Omental fat pad (tissue), 4 donors: Measurements from ENCODE around the gene KASH5. TPM values are rescaled to one million over a fixed set of nuclear protein-coding genes. Genes with fewer than 3 reads are reported as not detected.

Experiments used
- ATAC-seq: fragments of 150-250 bp; one replicate; pipeline ENCODE4 v1.9.1; 2016; ENCODE audit warnings: mild to moderate bottlenecking, moderate library complexity; ENCODE audit not compliant: low FRiP score
- DNase-seq: peaks from one replicate; pipeline ENCODE4 v3.0.0-alpha.2; 2019; ENCODE audit warnings: low spot score
- total RNA-seq, 4 donors: library from RNA; depleted of rRNA; stranded (reverse); fragments of >200 nt; gene quantifications; one replicate each; pipeline ENCODE4 v1.1.0, GENCODE V29; 2016
- TF ChIP-seq, protein P1 (sequence below), 3 donors: fragments of 450-650 bp; IDR thresholded peaks; one replicate each; pipeline ENCODE4 v1.5.1; 2016 to 2017; ENCODE audit warnings: antibody characterized with exemption in 3 of 3, mild to moderate bottlenecking in 3 of 3, moderate library complexity in 2 of 3

KASH5 gene
- total RNA-seq, 4 donors from 2014 or later = 0.56 TPM; not detected in 3

GRCh38 chr19:49342291-49342721 is 45.7 kb upstream of the KASH5 start:
- DNase-seq (no peak), ATAC-seq (no peak)
- TF ChIP-seq, protein P1, sequence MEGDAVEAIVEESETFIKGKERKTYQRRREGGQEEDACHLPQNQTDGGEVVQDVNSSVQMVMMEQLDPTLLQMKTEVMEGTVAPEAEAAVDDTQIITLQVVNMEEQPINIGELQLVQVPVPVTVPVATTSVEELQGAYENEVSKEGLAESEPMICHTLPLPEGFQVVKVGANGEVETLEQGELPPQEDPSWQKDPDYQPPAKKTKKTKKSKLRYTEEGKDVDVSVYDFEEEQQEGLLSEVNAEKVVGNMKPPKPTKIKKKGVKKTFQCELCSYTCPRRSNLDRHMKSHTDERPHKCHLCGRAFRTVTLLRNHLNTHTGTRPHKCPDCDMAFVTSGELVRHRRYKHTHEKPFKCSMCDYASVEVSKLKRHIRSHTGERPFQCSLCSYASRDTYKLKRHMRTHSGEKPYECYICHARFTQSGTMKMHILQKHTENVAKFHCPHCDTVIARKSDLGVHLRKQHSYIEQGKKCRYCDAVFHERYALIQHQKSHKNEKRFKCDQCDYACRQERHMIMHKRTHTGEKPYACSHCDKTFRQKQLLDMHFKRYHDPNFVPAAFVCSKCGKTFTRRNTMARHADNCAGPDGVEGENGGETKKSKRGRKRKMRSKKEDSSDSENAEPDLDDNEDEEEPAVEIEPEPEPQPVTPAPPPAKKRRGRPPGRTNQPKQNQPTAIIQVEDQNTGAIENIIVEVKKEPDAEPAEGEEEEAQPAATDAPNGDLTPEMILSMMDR (IDR thresholded peaks at IDR 0.05) = no peak

- DNase-seq = no peak
- no peak for ATAC-seq
- TF ChIP-seq, protein P1 (IDR thresholded peaks at IDR 0.05) = no peak
Observed at GRCh38 chr19:49343123-49343522, 44.9 kb upstream of the KASH5 start.

DNA sequence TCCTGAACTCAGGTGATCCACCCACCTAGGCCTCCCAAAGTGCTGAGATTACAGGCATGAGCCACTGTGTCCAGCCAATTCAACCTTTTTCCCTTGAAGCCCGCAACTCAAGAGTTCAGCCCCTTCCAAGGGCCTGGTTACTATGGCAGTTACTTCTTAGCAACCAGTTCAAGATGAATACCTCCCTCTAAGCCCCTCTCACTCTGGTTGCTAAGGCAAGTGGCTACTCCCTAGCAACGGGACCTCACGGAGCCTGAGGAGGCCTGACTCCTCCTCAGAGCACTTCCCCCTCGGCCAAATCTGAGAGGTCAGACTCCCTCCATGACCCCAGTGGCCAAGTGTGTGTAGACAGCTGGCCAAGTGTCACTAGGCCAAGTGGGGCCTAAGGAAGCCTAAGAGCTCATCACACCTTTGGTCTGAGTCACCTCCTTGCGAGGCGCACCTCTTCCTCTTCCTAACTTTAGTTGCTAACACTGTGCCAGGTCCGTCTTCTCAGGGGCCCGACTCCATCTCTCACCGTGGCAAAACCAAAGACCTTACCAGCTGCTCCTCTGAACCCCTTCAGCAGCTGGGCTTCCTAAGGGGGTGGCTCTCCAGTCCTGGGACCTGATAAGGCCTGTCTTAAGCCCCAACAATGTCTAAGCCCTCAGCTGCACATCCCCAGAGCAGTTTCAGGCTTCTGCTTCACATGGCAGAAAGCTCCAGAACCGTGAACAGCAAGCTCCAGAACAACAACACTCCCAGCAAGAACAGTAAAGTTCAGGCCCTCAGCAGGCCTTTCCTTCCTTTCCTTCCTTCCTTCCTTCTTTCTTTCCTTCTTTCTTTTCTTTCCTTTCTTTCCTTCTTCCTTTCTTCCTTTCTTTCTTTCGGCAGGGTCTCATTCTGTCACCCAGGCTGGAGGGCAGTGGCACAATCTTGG is 43.3 kb upstream of the KASH5 start:
- ATAC-seq (no peak), DNase-seq (no peak)
- TF ChIP-seq, protein P1 (IDR thresholded peaks at IDR 0.05) = no peak

DNA sequence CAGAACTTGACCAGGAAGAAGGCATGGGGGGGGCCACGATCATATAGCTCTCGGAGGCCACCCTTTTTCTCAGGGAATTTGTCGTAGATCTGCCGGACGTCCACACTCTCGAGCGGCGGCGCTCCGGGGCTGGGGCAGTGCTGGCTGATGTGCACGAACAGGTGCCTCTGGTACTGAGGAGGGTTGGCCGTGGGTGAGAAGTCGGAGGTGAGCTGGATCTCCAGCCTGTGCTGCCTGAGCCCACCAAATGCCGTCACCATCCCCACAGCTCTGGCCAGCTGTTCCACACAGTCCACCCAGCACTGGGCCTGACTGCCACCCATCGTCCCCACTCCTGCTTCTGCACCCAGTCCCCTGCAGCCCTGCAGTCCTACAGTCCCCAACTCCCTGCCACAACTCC is 40.9 kb upstream of the KASH5 start:
- DNase-seq (no peak), ATAC-seq (no peak)
- TF ChIP-seq, protein P1 (IDR thresholded peaks at IDR 0.05) = no peak

GRCh38 chr19:49347835-49348234 is 40.2 kb upstream of the KASH5 start:
- DNase-seq (no peak), ATAC-seq (peak; percentile 29)
- TF ChIP-seq, protein P1 (IDR thresholded peaks at IDR 0.05) = no peak

DNA sequence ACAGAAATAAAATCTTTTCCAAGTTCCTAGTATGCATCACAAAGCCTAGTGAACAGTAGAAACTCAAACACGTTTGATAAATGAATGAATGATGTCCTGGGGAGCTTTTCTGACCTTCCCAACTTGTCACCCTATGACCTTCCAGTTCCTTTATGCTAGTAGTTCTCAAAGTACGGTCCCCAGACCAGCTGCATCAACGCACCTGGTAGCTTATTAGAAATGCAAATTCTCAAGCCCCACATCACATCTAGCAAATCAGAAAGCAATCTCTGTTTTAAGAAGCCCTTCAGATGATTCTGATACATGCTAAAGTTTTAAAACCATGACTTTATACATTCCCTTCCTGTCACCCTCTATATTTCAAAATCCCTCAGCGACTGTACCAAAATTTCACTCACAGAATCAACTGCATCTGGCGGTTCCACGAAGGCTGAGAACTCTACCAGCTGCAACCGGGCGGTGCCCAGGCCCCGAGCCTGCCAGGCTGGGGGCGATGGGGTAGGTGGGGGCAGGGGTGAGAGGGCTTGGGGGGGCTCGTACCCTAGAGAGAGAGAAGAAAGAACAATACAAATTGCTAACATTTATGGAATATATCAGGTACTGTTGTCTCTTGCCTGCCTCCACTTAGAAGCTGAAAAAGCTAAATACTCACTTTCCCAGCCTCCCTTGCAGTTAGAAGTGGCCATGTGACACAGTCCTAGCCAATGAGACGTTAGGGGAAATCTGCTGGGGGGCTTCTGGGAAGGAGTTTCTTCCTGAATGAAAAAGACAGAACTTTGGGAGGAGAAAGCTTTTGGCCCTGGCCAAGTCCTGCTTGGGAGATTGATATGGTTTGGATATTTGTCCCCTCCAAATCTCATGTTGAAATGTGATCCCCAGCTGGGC is 39.5 kb upstream of the KASH5 start:
- DNase-seq = no peak
- TF ChIP-seq, protein P1 (IDR thresholded peaks at IDR 0.05) = no peak
- no peak for ATAC-seq
